BLaER1 (cell line): ENCODE data around the gene TBX21.

Experiments
- H3K27ac ChIP-seq: shearing (Covaris generic); formaldehyde crosslinking; 2 replicates; pipeline ENCODE4 v1.8.1; 2022
- H3K27me3 ChIP-seq: shearing (Covaris generic); formaldehyde crosslinking; 2 replicates; pipeline ENCODE4 v1.8.1; 2022
- H3K36me3 ChIP-seq: shearing (Covaris generic); formaldehyde crosslinking; 2 replicates; pipeline ENCODE4 v1.8.1; 2022
- H3K4me1 ChIP-seq: shearing (Covaris generic); formaldehyde crosslinking; 2 replicates; pipeline ENCODE4 v1.8.1; 2022
- H3K4me2 ChIP-seq: shearing (Covaris generic); formaldehyde crosslinking; 2 replicates; pipeline ENCODE4 v1.8.1; 2022
- H3K4me3 ChIP-seq: shearing (Covaris generic); formaldehyde crosslinking; 2 replicates; pipeline ENCODE4 v1.8.1; 2022
- H3K9ac ChIP-seq: shearing (Covaris generic); formaldehyde crosslinking; 2 replicates; pipeline ENCODE4 v1.8.1; 2022
- H3K9me3 ChIP-seq: shearing (Covaris generic); formaldehyde crosslinking; 2 replicates; pipeline ENCODE4 v1.8.1; 2022
- H4K20me1 ChIP-seq: shearing (Covaris generic); formaldehyde crosslinking; 2 replicates; pipeline ENCODE4 v1.8.1; 2022
- Cebpa-rat ChIP-seq: shearing (Covaris generic); IDR thresholded peaks from 2 replicates; pipeline ENCODE4 v1.8.1; 2022

Gene TBX21

DNA sequence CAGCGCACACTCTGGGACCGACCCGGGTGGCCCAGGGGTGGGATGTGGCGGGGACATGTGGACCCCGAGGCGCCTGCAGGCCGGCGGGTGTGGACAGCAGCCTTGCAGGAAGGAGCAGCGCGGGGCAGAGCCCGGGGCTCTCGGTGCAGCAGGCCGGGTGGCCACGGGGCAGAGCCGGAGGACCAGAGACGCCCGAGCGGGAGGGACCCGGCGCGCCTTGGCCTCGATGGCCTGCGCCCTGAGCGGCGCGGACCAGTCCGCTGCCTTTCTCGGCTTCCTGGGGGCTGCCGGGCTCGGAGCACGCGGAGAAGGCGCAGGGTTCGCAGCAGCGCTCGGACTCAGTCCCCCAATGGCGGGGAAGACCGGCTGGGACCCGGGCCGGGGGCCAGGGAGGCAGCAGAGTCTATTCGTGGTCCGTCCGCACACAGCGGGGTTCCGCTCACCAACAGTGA, 45.2 kb downstream of the TBX21 start:
- TF ChIP-seq Cebpa-rat: no peak
- H3K27me3 ChIP-seq: peaks cover 11% of the 10 kb centered on the region; the same call in 1 of the 2 replicates
- no peak overlapping the region for H3K9ac ChIP-seq
- H3K4me1 ChIP-seq: no peaks in the 10 kb centered on the region
- no peak overlapping the region for H3K27ac ChIP-seq
- H3K4me2 ChIP-seq: no peak overlapping the region
- no peak overlapping the region for H3K4me3 ChIP-seq
- H4K20me1 ChIP-seq: no peaks in the 10 kb centered on the region
- 0 out of 2 replicates have a peak, but pooled peaks cover under 1% of the 10 kb centered on the region for H3K9me3 ChIP-seq
- no peaks in the 10 kb centered on the region for H3K36me3 ChIP-seq

DNA sequence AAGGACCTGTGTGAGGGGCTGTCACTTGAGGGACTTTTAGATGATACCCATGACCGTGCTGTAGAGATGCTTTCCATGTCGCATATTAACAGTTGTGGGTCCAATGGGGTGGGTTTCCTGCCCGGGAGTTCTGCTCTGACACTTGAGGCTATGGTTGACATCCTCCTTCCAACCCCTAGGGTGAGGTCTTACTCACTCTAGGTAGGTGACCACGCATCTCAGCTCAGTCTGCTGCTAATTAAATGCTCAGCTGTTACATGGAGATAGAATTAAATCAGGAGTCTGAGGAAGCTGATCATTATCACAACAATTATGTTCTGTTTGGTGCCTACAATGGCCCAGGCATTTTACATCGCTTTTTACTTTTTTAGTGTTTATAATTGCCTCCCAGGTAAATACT, 48.4 kb downstream of the TBX21 start:
- no peaks in the 10 kb centered on the region for H3K9me3 ChIP-seq
- H3K4me2 ChIP-seq: no peak overlapping the region
- no peaks in the 10 kb centered on the region for H4K20me1 ChIP-seq
- H3K27ac ChIP-seq: no peak overlapping the region
- H3K4me3 ChIP-seq: no peak overlapping the region
- no peak overlapping the region for H3K9ac ChIP-seq
- TF ChIP-seq Cebpa-rat: no peak
- no peaks in the 10 kb centered on the region for H3K36me3 ChIP-seq
- H3K27me3 ChIP-seq: peaks cover 11% of the 10 kb centered on the region; the same call in 1 of the 2 replicates
- H3K4me1 ChIP-seq: no peaks in the 10 kb centered on the region

DNA sequence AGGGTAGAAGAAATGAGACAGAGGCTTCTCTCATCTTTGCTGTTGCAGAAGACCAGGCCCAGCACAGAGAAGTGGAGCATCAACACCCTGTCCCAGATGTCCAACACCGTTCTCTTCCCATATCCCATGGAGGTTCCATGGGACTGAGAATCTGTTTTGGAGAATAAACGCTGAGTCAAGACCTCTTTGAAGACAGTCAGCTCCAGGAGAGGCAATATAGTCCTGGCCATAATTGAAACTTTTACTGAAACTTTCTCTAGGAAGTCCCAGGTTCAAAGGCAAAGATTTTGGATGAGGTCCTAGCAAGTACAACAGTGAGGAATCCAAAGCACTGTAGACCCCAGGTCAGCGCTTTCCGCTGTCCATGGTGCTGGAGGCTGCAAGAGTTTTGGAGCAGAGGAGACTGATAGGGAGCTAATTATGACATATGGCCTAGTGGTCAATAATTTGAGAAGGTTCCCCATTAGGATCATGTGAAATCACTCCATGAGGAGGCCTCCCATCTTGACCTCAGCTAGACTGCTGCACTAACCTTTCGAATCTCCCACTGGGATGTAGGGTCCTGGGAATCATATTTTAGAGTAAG, 52.6 kb downstream of the TBX21 start:
- no peaks in the 10 kb centered on the region for H3K36me3 ChIP-seq
- H3K27me3 ChIP-seq: peaks cover 45% of the 10 kb centered on the region
- H3K4me2 ChIP-seq: no peak overlapping the region
- H3K9me3 ChIP-seq: no peaks in the 10 kb centered on the region
- no peak overlapping the region for H3K9ac ChIP-seq
- H3K27ac ChIP-seq: no peak overlapping the region
- no peaks in the 10 kb centered on the region for H4K20me1 ChIP-seq
- H3K4me1 ChIP-seq: 0 out of 2 replicates have a peak, but pooled peaks cover 4% of the 10 kb centered on the region
- TF ChIP-seq Cebpa-rat: no peak
- no peak overlapping the region for H3K4me3 ChIP-seq

DNA sequence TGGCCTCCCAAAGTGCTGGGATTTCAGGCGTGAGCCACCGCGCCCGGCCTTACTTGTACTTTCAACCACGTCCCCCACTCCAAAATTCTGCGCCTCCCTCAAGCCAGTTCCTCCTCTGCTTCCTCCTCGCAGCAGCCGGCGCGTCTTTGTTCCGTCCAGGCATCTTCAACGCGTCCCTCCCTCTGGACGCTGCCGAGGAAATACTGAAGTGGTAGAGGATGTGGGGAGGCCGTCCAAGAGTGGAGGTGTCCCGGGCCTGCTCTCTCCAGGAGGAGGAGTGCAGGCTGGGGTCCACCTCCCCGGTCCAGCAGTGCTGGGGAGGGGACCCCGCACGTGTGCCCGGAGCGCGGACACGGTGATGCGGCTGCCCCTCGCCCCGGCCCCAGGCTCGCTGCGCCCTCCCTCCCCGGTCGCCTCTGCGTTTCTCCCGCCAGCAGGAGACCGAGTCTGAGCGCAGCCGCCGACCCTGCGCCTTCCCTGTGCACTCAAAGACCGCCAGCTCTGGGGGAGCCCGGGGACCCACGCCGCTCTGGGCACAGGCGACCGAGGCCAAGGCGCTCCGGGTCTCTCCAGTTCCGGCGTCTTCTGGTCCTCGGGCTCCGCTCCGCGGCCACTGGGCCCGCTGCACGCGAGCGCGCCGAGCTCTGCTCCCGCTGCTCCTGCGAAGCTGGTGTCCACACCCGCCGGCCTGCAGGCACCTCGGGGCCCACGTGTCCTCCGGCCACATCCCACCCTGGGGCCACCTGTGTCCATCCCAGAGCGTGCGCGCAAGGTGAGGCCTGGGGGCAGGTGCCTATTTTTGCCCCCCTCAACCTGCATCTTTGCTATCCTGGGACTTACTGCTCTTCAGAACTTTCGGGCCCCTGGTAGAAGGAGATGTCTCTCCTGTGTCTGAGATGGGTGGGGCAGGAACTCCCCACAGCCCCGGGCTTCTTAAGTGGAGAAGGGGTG, 56.9 kb downstream of the TBX21 start:
- Histone ChIP-seq H3K27ac (no peak overlapping the region), H3K4me3 (peak overlapping the region; percentile 50)
- TF ChIP-seq Cebpa-rat: no peak

DNA sequence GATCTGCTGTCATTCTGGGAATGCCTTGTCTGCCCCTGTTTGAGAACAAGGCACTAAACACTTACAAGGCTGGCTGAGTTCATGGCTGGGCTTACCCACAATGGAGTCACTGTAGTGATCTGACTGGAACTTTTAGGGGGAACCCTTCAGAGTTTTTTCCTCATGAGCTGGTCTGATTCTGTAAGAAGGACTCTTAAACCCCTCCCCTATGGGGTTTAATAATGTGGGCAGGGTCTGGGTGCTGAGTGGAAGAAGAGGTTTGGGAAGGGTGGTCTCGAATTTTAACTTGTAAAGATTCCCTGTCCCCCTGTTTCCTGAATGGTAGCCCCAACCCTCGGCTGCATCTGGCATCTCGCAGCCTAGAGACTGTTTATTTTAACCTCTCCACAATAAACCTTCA, 58.0 kb downstream of the TBX21 start:
- no peak overlapping the region for H3K27ac ChIP-seq
- H3K9ac ChIP-seq: no peak overlapping the region
- no peak overlapping the region for H3K4me3 ChIP-seq
- H3K9me3 ChIP-seq: no peaks in the 10 kb centered on the region
- TF ChIP-seq Cebpa-rat: no peak
- H3K4me1 ChIP-seq: peaks cover 11% of the 10 kb centered on the region
- H3K4me2 ChIP-seq: no peak overlapping the region
- no peaks in the 10 kb centered on the region for H3K36me3 ChIP-seq
- peaks cover 47% of the 10 kb centered on the region for H3K27me3 ChIP-seq
- H4K20me1 ChIP-seq: 0 out of 2 replicates have a peak, but pooled peaks cover 4% of the 10 kb centered on the region

More for the DNA sequence above, 56.9 kb downstream of the TBX21 start:
- Histone ChIP-seq H3K4me2 (peak overlapping the region; percentile 63), H4K20me1 (0 out of 2 replicates have a peak, but pooled peaks cover 4% of the 10 kb centered on the region), H3K27me3 (peaks cover 47% of the 10 kb centered on the region), H3K9me3 (no peaks in the 10 kb centered on the region), H3K36me3 (no peaks in the 10 kb centered on the region), H3K4me1 (peaks cover 11% of the 10 kb centered on the region), H3K9ac (no peak overlapping the region)

DNA sequence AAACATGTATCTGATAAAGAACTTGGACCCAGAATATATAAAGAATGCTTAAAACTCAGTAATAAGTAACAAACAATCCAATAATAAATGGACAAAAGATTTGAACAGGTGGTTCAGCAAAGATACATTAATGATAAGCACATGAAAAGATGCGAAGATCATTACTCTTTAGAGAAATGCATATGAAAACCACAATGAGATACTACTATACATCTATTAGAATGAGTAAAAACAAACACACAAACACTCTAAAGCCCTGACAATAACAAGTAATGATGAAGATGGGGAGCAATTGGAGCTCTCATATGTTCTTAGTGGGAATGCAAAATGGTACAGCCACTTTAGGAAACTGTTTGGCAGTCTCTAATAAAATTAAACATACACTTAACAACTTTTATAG, 59.4 kb downstream of the TBX21 start:
- Histone ChIP-seq H4K20me1 (0 out of 2 replicates have a peak, but pooled peaks cover 4% of the 10 kb centered on the region), H3K9me3 (no peaks in the 10 kb centered on the region), H3K9ac (no peak overlapping the region), H3K27me3 (peaks cover 44% of the 10 kb centered on the region), H3K4me1 (peaks cover 11% of the 10 kb centered on the region), H3K4me2 (no peak overlapping the region), H3K4me3 (no peak overlapping the region), H3K27ac (no peak overlapping the region), H3K36me3 (no peaks in the 10 kb centered on the region)
- no peak for TF ChIP-seq Cebpa-rat

DNA sequence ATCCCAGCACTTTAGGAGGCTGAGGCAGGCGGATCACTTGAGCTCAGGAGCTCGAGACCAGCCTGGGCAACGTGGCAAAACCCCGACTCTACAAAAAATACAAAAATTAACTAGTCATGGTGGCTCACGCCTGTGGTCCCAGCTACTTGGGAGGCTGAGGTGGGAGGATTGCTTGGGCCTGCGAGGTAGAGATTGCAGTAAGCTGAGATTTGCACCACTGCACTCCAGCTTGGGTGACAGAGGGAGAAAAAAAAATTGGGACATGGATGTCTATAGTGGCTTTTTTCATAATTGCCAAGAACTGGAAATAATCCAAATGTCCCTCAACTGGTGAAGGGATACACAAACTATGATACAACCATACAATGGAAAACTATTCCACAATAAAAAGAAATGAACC, 59.9 kb downstream of the TBX21 start:
- Histone ChIP-seq H4K20me1 (0 out of 2 replicates have a peak, but pooled peaks cover 4% of the 10 kb centered on the region), H3K27ac (no peak overlapping the region), H3K4me2 (no peak overlapping the region), H3K9me3 (no peaks in the 10 kb centered on the region), H3K4me3 (no peak overlapping the region), H3K4me1 (peaks cover 11% of the 10 kb centered on the region), H3K27me3 (peaks cover 39% of the 10 kb centered on the region), H3K9ac (no peak overlapping the region), H3K36me3 (no peaks in the 10 kb centered on the region)
- no peak for TF ChIP-seq Cebpa-rat
